VCaP (cell line): ENCODE measurements around the gene SLCO4A1.

Source experiments
- H3K27ac ChIP-seq: fragments of 450-650 bp; 2 replicates; pipeline ENCODE4 v1.5.1; 2017
- TF ChIP-seq, protein P1 (sequence below): fragments of 450-650 bp; conservative IDR thresholded peaks from 2 replicates; pipeline ENCODE4 v1.5.1; 2017; ENCODE audit warnings: mild to moderate bottlenecking, moderate library complexity

SLCO4A1 gene

DNA sequence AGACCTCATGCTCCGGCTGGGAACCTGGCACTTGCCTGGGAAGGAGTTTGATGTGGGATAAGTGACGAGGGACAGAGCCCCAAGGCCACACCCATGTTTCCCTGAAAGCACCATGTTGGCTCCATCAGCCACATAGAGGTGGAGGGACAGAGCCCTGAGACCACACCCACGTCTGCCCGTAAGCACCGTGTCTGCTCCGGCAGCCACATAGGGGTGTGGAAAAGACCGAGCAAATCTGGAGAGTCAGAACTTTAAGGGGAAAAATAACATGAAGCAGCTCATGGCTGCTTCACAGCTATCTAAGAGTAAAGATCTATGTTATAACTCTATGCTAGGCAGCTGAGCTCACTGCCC, 15.3 kb downstream of the SLCO4A1 start:
- no peak overlapping the region for H3K27ac ChIP-seq
- TF ChIP-seq, protein P1, sequence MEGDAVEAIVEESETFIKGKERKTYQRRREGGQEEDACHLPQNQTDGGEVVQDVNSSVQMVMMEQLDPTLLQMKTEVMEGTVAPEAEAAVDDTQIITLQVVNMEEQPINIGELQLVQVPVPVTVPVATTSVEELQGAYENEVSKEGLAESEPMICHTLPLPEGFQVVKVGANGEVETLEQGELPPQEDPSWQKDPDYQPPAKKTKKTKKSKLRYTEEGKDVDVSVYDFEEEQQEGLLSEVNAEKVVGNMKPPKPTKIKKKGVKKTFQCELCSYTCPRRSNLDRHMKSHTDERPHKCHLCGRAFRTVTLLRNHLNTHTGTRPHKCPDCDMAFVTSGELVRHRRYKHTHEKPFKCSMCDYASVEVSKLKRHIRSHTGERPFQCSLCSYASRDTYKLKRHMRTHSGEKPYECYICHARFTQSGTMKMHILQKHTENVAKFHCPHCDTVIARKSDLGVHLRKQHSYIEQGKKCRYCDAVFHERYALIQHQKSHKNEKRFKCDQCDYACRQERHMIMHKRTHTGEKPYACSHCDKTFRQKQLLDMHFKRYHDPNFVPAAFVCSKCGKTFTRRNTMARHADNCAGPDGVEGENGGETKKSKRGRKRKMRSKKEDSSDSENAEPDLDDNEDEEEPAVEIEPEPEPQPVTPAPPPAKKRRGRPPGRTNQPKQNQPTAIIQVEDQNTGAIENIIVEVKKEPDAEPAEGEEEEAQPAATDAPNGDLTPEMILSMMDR, result no peak

DNA sequence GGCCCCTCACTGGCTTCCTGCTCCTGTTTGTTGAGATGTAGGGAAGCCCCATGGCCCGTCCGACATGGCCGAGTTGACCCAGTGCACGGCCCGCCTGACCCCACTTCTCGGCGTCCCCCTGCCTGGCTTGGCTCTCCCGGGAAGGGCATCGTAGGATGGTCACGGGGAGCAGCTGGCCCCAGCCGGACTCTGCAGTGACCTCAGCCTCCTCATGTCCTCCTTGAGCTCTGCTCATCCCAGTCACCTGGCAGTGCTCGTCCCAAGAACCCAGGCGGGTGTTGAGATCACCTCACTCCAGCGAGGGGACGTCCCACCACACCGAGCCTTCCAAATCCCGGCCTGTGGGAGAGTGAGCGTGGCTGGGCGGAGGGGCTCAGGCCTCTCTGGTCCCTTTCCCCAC, 15.7 kb downstream of the SLCO4A1 start:
- TF ChIP-seq, protein P1, result no peak
- no peak overlapping the region for H3K27ac ChIP-seq

DNA sequence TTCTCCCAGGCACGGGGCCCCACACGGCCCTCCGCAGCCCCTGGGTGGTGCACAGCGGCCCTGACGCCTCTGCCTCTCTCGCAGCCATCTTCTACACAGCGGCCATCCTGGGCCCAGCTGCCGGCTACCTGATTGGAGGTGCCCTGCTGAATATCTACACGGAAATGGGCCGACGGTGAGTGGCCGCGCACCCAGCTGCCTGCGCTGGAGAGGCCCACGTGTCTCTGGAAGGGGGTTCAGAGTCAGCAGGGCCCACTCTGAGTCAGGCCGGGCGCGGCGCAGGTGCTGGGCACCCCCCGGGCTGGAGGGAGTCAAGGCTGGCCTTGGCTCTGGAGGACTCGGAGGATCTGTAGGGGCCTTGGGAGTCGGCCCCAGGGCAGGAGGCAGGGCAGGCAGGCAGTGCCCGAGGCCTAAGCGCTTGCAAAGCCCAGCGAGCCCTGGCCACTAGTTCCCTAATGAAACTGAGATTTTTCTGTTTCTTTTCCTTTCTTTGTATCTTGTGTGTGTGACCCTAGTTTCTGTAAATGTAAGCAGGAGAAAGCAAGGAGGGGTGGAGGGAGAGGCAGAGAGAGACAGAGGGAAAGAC, 16.4 kb downstream of the SLCO4A1 start:
- H3K27ac ChIP-seq, result no peak overlapping the region
- TF ChIP-seq, protein P1, result no peak

DNA sequence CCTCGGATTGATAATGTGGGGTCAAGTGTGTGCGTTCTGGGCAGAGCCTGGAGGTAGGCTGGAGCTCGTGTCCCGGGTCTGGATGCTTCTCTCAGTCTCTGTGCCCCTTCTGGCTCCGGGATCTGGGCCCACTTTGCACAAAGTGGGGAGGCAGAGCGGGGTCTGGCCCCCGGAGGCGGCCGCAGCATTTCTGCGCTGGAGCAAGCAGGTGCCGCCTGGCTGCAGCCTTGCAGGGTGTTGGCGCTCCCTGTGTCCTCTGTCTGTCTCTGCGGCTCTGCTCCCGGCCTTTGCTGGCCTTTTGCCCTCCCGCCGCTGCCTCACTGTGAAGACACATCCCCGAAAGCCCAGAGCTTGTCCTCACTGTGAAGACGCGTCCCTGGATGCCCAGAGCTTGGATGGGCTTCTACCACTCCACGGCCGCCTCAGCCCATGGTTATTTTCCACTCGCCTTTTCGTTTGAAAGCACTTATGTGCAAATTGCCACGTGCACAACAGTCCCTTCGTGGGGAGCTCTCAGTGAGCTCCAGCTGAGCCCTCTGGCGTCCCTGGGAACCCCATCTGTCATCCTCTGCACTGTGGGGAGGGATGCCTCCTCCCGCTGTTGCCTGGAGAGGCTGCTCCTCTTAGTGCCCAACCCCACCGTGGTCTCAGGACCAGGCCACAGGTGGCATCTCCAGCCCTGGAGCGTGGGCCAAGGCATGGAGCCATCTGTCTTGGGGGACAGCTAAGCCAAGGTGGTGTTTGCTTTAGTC, 17.4 kb downstream of the SLCO4A1 start:
- H3K27ac ChIP-seq, result no peak overlapping the region

DNA sequence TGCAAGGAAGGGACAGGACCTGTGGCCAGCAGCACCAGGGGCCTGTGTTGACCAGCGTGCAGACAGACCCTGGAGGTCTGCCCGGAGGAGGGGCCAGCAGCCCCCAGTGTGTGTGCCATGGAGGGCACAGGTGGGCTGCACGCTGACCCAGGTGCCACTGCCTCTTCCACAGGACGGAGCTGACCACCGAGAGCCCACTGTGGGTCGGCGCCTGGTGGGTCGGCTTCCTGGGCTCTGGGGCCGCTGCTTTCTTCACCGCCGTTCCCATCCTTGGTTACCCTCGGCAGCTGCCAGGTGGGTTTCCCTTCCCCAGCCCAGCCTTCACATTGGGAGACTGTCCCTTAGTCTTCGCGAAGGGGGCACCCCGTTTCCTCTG, 17.9 kb downstream of the SLCO4A1 start:
- TF ChIP-seq, protein P1, result no peak
- H3K27ac ChIP-seq, result no peak overlapping the region

More for the DNA sequence above, 17.4 kb downstream of the SLCO4A1 start:
- TF ChIP-seq, protein P1, result no peak

DNA sequence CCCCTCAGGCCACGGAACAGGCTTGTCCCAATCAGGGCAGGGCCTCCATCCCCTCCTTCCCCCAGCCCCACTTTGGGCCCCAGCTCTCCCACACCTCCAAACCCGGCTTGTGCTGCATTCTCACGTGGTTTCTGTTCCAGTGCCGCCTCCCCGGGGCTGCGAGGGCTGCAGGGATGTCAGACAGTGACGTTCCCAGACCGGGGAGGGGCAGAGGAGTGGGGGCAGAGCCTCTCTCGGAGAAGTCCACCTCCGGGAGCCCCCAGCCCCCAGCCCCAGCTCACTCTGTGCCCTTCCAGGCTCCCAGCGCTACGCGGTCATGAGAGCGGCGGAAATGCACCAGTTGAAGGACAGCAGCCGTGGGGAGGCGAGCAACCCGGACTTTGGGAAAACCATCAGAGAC, 18.5 kb downstream of the SLCO4A1 start:
- no peak overlapping the region for H3K27ac ChIP-seq
- TF ChIP-seq, protein P1, result no peak

DNA sequence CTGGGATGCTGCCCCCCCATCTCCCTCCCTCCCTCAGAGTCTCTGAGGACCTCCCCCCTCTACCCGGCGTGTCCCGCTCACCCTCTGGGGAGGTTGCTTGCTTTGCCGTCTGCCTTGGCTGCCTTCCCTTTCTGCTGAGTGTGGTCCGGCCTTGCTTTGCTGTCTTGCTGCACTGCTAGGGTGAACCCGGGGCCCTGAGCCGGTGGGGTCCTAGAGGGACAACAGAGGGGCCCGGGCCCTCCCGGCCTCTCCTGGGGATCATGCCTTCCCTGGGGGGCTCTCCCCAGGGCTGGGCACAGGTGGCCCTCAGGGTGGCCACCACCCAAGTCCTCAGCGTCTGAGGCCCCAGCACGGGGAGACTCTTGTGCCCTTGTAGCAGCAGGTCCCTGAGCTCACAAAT, 19.3 kb downstream of the SLCO4A1 start:
- TF ChIP-seq, protein P1, result no peak

More for the DNA sequence above, 19.3 kb downstream of the SLCO4A1 start:
- H3K27ac ChIP-seq, result no peak overlapping the region
